Measurements from ENCODE around the gene ZHX3. TPM values are rescaled to one million over a fixed set of nuclear protein-coding genes. Genes with fewer than 3 reads are reported as not detected.

ZHX3 gene
- total RNA-seq, 1 donor from 2014 or later = 53.3 TPM

DNA sequence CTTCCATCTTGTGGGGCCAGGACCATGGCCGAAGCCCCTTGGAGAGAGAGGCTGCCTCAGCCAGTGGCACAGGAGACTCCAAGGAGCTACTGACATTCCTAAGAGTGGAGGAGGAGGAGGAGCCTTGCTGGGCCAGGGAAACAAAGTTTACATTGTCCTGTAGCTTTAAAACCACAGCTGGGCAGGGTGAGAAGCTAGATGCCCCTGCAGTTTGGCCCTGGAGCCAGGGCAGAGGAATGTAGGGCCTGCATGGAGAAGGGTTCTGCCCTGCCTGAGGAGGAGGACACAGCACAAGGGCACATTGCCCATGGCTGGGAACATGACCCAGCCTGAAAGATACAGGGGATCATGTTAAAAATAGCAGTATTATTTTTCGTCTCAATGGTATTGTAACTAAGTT lies 142.7 kb downstream of the ZHX3 start:
- H3K9me3 ChIP-seq = no peaks in the 10 kb centered on the region
- no peaks in the 10 kb centered on the region for H3K27me3 ChIP-seq
- intact Hi-C loops (cut with DNase I) = loop anchor here (5.0 kb wide), 1 partner anchor 238 kb away; no protein-coding TSS in a partner anchor
- H3K4me3 ChIP-seq = no peak overlapping the region
- H3K27ac ChIP-seq = peak overlapping the region; percentile 82 to 83
- H3K36me3 ChIP-seq = peaks cover 26 to 45% of the 10 kb centered on the region in 2 donors
- DNase-seq (ENCODE audit: low spot score in 2 of 2) = peak in 1 of 2 donors; percentile 64
- no peak for TF ChIP-seq CTCF (IDR thresholded peaks at IDR 0.05)
- peaks cover 18 to 65% of the 10 kb centered on the region in 2 donors for H3K4me1 ChIP-seq

DNA sequence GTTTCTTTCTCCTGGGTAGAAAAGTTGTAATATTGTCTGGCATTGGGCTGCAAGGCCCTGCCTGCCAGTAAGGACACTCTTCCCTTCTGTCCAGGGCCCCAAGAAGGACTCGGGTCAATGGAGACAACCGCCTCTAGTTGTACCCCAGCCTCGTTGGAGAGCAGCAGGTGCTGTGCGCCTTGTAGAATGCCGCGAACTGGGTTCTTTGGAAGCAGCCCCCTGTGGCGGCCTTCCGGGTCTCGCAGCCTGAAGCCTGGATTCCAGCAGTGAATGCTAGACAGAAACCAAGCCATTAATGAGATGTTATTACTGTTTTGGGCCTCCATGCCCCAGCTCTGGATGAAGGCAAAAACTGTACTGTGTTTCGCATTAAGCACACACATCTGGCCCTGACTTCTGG lies 143.2 kb downstream of the ZHX3 start:
- Histone ChIP-seq H3K4me1 (peaks cover 18 to 65% of the 10 kb centered on the region in 2 donors), H3K4me3 (no peak overlapping the region), H3K27me3 (no peaks in the 10 kb centered on the region), H3K36me3 (peaks cover 30 to 49% of the 10 kb centered on the region in 2 donors), H3K27ac (peak overlapping the region; percentile 82 to 83), H3K9me3 (no peaks in the 10 kb centered on the region)
- peak in 1 of 2 donors; percentile 59 for DNase-seq (ENCODE audit: low spot score in 2 of 2)
- no peak for TF ChIP-seq CTCF (IDR thresholded peaks at IDR 0.05)
- intact Hi-C loops (cut with DNase I) = loop anchor here (5.0 kb wide), 1 partner anchor 238 kb away; no protein-coding TSS in a partner anchor

DNA sequence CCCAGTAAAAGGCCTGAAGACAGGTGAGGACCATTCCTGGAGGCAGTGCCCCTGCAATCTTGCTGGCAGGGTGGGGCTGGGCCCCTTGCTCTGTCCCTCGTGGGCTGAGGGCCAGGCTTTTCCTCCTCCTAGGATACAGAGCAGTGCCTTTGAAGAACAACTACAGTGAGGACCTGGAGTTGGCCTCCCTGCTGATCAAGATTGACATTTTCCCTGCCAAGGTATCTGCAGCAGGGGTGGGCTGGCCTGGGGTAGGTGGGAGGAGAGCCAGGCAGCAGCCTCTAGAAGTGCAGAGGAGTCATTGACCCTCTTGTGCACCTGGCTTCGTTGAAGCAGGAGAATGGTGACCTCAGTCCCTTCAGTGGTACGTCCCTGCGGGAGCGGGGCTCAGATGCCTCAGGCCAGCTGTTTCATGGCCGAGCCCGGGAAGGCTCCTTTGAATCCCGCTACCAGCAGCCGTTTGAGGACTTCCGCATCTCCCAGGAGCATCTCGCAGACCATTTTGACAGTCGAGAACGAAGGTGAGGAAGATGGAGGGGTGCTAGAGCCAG lies 143.7 kb downstream of the ZHX3 start:
- peaks cover 14 to 61% of the 10 kb centered on the region in 2 donors for H3K4me1 ChIP-seq
- H3K36me3 ChIP-seq = peaks cover 35 to 54% of the 10 kb centered on the region in 2 donors
- no peaks in the 10 kb centered on the region for H3K27me3 ChIP-seq
- no peaks in the 10 kb centered on the region for H3K9me3 ChIP-seq
- H3K27ac ChIP-seq = peak overlapping the region; percentile 82 to 83
- TF ChIP-seq CTCF (IDR thresholded peaks at IDR 0.05) = no peak
- intact Hi-C loops (cut with DNase I) = loop anchor here (1.0 to 5.0 kb wide), 4 partner anchors 37 to 238 kb away; partner anchors contain the start of genes LPIN3 and PLCG1
- peak in 1 of 2 donors; percentile 60 for DNase-seq (ENCODE audit: low spot score in 2 of 2)
- H3K4me3 ChIP-seq = no peak overlapping the region

DNA sequence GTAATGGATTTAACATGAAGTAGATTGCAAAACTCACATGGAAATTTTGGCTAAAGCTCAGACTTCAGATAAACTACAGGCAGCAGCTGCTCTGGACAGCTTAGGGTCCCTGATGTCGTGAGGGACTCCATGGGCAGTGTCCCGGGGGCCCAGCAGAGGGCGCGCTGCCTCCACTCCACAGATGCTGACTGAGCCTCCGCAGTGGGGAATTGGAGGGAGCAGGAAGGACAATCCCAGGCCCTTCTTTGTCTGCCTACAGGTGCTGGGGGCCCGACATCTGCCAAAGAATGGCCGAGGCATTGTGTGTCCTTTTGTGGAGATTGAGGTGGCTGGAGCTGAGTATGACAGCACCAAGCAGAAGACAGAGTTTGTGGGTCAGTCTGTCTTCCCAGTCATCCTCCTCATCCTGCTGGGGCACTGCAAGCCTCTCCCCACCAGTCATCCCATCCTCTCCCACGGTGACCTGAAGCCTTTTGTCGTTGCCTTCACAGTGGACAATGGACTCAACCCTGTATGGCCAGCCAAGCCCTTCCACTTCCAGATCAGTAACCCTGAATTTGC lies 144.3 kb downstream of the ZHX3 start:
- Histone ChIP-seq H3K27ac (peak overlapping the region; percentile 82 to 83), H3K4me3 (no peak overlapping the region), H3K4me1 (peaks cover 8 to 54% of the 10 kb centered on the region in 2 donors), H3K27me3 (no peaks in the 10 kb centered on the region), H3K9me3 (no peaks in the 10 kb centered on the region), H3K36me3 (peaks cover 41 to 60% of the 10 kb centered on the region in 2 donors)
- intact Hi-C loops (cut with DNase I) = loop anchor here (1.0 to 5.0 kb wide), 4 partner anchors 36 to 239 kb away; partner anchors contain the start of genes LPIN3 and PLCG1
- TF ChIP-seq CTCF (IDR thresholded peaks at IDR 0.05) = peak; percentile 86 to 96 (median 90)
- peak; percentile 40 to 91 for DNase-seq (ENCODE audit: low spot score in 2 of 2)

GRCh38 chr20:41172296-41173140 lies 145.0 kb downstream of the ZHX3 start:
- H3K4me3 ChIP-seq = no peak overlapping the region
- peak overlapping the region; percentile 63 to 82 for H3K27ac ChIP-seq
- no peak for TF ChIP-seq CTCF (IDR thresholded peaks at IDR 0.05)
- peaks cover 48 to 67% of the 10 kb centered on the region in 2 donors for H3K36me3 ChIP-seq
- DNase-seq (ENCODE audit: low spot score in 2 of 2) = peak in 1 of 2 donors; percentile 69
- peaks cover 8 to 48% of the 10 kb centered on the region in 2 donors for H3K4me1 ChIP-seq
- no peaks in the 10 kb centered on the region for H3K9me3 ChIP-seq
- intact Hi-C loops (cut with DNase I) = loop anchor here (1.0 to 5.0 kb wide), 4 partner anchors 36 to 240 kb away; partner anchors contain the start of genes LPIN3 and PLCG1
- H3K27me3 ChIP-seq = no peaks in the 10 kb centered on the region
